Measurements from ENCODE around the gene CYP51A1.
"Not testable (repeated sequence)": the region's sequence is repeated elsewhere in the genome, so short reads cannot be mapped to it uniquely, and the experiment has no call there.

Gene CYP51A1

GRCh38 chr7:92121681-92122080 is 12.6 kb downstream of the CYP51A1 start:
- DNase-seq = no peak

GRCh38 chr7:92119213-92119759 is 15.0 kb downstream of the CYP51A1 start:
- DNase-seq = no peak

DNA sequence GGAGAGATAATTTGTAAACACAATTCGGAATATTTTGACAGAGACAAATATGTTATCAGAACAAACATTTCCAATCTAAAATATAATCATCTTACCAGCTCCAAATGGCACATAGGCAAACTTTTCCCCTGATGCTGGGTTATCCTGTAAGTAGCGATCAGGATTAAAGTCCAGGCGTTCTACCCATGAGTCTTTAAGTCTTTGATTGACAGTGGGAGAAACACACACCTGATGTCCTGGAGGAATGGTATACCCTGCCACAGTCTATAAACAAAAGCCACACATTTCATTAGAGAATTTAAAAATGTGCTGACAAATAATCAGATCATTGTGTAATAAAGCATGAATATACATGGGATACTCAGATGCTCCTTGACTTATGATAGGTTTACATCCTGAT is 17.3 kb downstream of the CYP51A1 start:
- no peak for DNase-seq

DNA sequence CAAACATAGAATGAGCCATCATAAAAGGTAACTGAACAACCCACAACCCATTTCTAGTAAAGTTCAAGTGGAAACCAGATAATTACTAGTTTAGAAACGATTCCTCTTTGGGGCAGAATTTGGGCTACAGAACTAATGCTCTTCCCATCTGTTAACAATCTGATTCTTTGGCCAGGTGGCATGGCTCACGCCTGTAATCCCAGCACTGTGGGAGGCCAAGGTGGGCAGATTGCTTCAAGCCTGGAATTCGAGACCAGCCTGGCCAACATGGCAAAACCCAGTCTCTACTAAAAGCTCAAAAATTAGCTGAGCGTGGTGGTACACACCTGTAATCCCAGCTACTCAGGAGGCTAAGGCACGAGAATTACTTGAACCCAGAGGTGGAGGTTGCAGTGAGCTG is 18.5 kb downstream of the CYP51A1 start:
- DNase-seq = no peak

GRCh38 chr7:92110857-92111256 is 23.4 kb downstream of the CYP51A1 start:
- no peak for DNase-seq

GRCh38 chr7:92108821-92109220 is 25.5 kb downstream of the CYP51A1 start:
- DNase-seq = no peak

DNA sequence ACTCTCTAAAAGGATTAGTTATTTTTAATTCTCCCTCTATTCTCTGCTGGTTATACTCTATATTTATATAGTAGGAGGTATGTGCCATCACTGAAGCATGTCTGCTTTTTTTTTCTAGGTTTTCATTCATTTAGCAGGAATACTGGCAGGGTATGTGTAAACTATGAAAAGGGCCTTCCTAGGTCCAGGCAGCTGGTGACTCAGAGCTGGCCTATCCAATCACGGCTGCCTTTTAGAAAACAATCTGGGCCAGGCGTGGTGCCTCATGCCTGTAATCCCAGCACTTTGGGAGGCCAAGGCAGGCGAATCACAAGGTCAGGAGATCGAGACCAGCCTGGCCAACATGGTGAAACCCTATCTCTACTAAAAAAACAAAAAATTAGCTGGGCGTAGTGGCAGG is 31.4 kb downstream of the CYP51A1 start:
- DNase-seq = not testable (repeated sequence)

DNA sequence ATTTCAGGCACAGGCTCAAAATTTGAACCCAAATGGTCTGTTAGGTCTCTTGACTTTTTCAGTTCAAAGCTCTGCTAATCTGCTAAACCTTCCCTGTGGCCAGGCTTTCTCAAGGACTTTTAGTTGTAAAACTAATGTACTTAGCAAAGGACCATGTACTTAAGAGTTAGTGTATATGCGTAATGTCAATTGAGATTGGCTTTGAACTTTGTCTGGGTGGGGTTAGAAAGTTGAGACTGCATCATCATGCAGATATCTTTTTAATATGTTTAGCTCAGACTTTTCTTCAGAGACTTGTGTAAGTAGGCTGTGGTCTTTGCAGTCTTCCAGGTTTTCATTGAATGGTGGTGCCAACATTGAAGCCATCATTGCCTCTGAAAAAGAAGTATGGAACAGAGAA is 33.7 kb downstream of the CYP51A1 start:
- no peak for DNase-seq

GRCh38 chr7:92095380-92095779 is 38.9 kb downstream of the CYP51A1 start:
- no peak for DNase-seq

GRCh38 chr7:92092210-92092609 is 42.1 kb downstream of the CYP51A1 start:
- no peak for DNase-seq

DNA sequence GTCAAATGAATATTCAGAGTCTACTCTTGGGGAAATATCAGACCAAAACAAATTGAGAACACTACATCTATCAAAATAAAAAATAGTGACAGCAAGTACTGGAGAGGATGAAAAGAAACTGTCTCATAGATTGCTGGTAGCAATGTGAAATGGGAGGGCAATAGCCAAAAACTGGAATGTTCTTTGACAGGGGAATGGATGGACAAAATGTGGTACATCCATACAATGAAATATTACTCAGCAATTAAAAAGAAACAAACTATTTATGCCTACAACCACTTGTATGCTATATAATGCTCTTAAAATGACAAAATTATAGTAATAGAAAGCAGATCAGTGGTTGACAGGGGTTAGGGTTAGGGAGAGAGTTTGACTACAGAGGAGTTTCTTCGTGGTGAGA is 46.0 kb downstream of the CYP51A1 start:
- DNase-seq = no peak

DNA sequence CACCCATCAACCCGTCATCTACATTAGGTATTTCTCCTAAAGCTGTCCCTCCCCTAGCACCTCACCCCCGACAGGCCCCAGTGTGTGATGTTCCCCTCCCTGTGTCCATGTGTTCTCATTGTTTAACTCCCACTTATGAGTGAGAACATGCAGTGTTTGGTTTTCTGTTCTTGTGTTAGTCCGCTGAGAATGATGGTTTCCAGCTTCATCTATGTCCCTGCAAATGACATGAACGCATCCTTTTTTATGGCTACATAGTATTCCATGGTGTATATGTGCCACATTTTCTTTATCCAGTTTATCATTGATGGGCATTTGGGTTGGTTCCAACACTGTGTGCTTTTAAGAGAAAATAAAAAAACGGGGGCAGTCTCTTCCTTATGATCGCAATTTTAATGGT is 50.4 kb downstream of the CYP51A1 start:
- DNase-seq = not testable (repeated sequence)

GRCh38 chr7:92076509-92076908 is 57.8 kb downstream of the CYP51A1 start:
- no peak for DNase-seq

DNA sequence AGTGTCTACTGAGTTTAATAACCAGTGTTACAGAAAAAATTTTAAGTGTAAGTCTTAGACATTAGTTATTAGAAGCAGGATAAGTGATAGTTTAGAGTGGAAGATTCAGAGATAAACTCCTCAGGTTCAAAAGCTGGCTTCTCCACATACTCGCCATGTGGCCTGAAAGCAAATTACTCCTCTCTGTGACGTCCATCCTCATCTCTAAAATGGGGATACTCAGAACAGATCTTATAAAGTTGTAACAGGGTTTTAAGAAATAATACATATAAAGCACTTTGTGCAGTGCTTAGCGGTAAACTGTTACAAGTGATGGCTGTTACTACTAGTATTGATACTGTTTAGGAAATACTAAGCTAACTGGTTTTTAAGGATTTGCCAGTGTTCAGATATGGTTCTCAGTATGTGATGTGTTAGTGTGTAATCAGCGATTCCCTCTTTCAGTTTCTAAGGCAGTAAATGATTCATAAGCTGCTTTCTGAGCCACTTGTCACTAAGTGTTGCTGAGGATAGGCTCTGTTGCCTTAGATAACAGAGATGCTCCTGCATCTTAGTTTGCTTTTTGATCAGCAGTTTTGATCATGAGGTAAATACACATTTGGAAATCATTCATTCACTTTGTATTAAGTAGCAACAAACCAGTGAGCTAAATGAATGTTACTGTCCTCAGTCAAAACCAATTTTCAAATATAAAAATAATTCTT is 58.7 kb downstream of the CYP51A1 start:
- no peak for DNase-seq

DNA sequence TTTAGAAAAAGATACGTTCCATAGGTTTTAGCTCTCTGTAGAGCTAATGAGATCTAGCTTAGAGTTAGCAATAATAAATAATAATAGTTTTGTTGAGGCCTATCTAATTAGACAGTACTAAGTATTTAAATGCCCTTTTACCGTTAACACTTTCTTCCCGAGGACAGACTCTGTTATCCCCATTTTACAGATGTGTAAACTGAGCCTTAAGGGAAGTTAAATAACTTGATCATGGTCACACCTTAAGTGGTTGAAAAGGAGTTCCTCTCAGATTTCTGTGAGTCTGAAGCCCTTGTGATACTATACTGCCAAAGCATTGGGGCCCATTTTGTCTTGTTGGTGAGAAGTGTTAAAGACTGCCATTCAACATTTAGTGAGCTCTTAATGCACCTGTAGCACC is 61.6 kb downstream of the CYP51A1 start:
- no peak for DNase-seq

- no peak for DNase-seq
Measured at GRCh38 chr7:92072121-92072520, 62.2 kb downstream of the CYP51A1 start.

DNA sequence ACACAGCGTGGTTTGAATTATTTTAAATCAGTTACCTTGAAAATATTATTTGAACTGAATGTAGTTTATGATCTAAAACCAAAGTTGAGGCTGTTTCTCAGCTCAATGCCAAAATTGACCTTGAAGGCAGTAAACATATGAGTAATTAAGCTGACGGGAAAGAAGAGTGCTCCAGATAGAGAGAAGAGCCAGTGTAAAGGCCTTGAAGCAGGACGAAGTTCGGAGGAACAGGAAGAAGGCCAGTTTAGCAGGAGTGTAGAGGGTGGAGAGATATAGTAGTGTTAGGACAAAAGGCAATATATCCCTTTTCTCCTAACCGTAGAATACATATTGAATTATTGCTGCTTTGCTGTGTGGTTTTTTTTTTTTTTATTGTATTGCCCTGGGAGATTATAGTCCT is 63.2 kb downstream of the CYP51A1 start:
- no peak for DNase-seq

DNA sequence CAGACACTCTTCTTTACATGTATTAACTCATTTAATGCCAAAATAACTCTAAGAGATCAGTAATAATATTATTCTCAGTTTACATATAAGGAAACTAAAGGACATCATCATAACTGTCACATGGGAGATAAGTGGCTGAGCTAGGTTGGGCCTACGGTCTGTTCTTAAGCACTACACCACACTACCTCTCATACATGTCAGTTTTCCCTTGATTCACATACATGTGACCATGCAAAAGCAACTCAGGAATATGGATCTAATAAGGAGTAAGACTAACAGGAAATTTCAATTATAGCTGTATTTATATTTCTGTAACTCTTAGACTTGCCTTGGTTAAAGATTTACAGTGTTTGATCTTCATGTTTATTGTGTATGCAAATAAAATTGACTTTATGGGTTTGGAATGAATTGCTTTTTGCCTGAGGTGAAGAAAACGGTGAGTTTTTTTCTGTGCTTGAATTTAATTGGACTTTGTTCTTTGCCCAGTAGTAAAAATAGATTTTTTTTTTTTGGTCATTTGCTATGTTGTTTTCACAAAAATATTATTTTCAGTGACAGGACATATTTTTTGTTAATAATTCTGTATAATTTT is 69.7 kb downstream of the CYP51A1 start:
- no peak for DNase-seq

Measured in activated CD4-positive, alpha-beta T cell treated with anti-CD3 and anti-CD28 coated beads for 48 hours (primary cell).